Gastrocnemius medialis (tissue), 4 donors: Measurements from ENCODE around the gene KCNG1. TPM values are rescaled to one million over a fixed set of nuclear protein-coding genes. Genes with fewer than 3 reads are reported as not detected.

Experiments
- ATAC-seq, 2 donors: fragments of 150-250 bp; one replicate each; pipeline ENCODE4 v1.9.1; 2016
- DNase-seq, 2 donors: peaks; one replicate each; pipeline ENCODE4 v3.0.0-alpha.2; 2019
- H3K27ac ChIP-seq, 4 donors: fragments of 200-600 bp; sonication (generic); 1 replicate in 1 of 4; 2 replicates in 3 of 4; pipeline ENCODE4 v1.5.1; 2016 to 2018; ENCODE audit warnings: mild to moderate bottlenecking in 2 of 4, moderate library complexity in 1 of 4
- H3K27me3 ChIP-seq, 3 donors: fragments of 200-600 bp; sonication (generic) in 2 of 3; 1 replicate in 1 of 3; 2 replicates in 2 of 3; pipeline versions ENCODE4 v1.5.1 to v1.6.0; 2016 to 2019; ENCODE audit warnings: mild to moderate bottlenecking in 1 of 3, moderate library complexity in 1 of 3
- H3K36me3 ChIP-seq, 2 donors: fragments of 200-600 bp; sonication (generic) in 1 of 2; one replicate each; pipeline ENCODE4 v1.5.1; 2017 to 2018
- H3K4me1 ChIP-seq, 2 donors: fragments of 200-600 bp; sonication (generic) in 1 of 2; one replicate each; pipeline ENCODE4 v1.5.1; 2016 to 2017; ENCODE audit warnings: mild to moderate bottlenecking in 2 of 2
- H3K4me3 ChIP-seq, 4 donors: fragments of 200-600 bp; sonication (generic) in 3 of 4; 1 replicate in 1 of 4; 2 replicates in 3 of 4; pipeline ENCODE4 v1.5.1; 2016 to 2019; ENCODE audit warnings: mild to moderate bottlenecking in 2 of 4
- H3K9me3 ChIP-seq, 3 donors: fragments of 200-600 bp; sonication (generic) in 2 of 3; 1 replicate in 1 of 3; 2 replicates in 2 of 3; pipeline ENCODE4 v1.5.1; 2016 to 2019
- POLR2A ChIP-seq, 2 donors: fragments of 450-650 bp; IDR thresholded peaks; one replicate each; pipeline ENCODE4 v1.6.1; 2017; ENCODE audit warnings: antibody characterized with exemption in 2 of 2, mild to moderate bottlenecking in 2 of 2, moderate library complexity in 2 of 2
- in situ Hi-C, 4 donors: fragments of 200-750 bp; cut with MboI; loops; one replicate each; pipeline versions ENCODE4 v1.15.0 to v1.8.0; 2017; ENCODE audit warnings: low sequenced_read_pairs in 4 of 4
- intact Hi-C: fragments of 100-400 bp; cut with DNase I; formaldehyde crosslinking; loops from one replicate; pipeline ENCODE4 v1.15.1; 2023; ENCODE audit warnings: low total_unique reads
- total RNA-seq, 4 donors: library from RNA; depleted of rRNA; stranded (reverse); fragments of >200 nt; gene quantifications; one replicate each; pipeline versions ENCODE4 v1.1.0 to v1.2.3, GENCODE V29; 2016
- TF ChIP-seq, protein P1 (sequence below), 5 experiments: fragments of 450-650 bp in 3 of 5; fragments of 200-600 bp in 2 of 5; sonication (generic) in 2 of 5; IDR thresholded peaks in 4 of 5; conservative IDR thresholded peaks in 1 of 5; 1 replicate in 4 of 5; 2 replicates in 1 of 5; pipeline ENCODE4 v1.5.1; 2016 to 2019; ENCODE audit warnings: antibody characterized with exemption in 5 of 5, mild to moderate bottlenecking in 3 of 5, moderate library complexity in 3 of 5

The KCNG1 gene
- total RNA-seq, 4 donors from 2014 or later: not detected

DNA sequence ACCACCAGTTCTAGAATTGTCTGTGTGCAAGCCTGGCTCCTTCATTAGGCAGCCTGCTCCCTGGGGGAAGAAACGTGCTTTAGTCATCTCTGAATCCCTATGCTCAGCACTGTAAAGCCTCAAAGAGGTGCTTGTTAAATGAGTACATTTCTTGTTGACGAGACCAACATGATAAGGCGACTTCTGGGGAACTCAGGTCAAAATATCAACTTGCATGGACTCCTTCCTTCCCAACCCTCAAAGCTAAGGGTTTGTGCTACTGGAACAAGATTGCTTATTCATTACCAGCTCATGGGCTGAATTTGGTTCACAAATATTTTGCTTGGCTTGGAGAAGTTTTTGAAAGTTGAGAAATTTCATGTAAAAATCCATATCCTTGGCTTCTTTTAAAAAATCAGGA, 10.6 kb downstream of the KCNG1 start:
- in situ Hi-C loops: no loop called here
- H3K27me3 ChIP-seq: peaks cover 0 to 15% (median 5%) of the 10 kb centered on the region in 3 donors
- H3K27ac ChIP-seq: no peak overlapping the region

DNA sequence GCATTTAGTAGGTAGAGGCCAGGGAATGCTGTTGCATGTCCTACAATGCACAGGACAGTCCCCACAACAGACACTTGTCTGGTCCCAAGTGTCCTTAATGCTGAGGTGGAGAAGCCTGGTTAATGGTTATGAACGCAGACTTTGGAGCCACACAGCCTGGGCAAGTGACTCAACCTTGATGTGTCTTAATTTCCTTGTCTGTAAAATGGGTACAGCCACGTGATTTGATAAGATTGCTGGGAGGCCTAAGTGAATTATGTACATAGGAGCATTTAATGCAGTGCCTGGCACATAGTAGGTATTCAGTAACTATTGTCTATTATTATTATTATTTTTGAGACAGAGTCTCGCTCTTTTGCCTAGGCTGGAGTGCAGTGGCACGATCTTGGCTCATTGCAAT, 11.4 kb downstream of the KCNG1 start:
- no peak for DNase-seq
- intact Hi-C loops (no loop called here), in situ Hi-C loops (no loop called here)
- TF ChIP-seq, protein P1, sequence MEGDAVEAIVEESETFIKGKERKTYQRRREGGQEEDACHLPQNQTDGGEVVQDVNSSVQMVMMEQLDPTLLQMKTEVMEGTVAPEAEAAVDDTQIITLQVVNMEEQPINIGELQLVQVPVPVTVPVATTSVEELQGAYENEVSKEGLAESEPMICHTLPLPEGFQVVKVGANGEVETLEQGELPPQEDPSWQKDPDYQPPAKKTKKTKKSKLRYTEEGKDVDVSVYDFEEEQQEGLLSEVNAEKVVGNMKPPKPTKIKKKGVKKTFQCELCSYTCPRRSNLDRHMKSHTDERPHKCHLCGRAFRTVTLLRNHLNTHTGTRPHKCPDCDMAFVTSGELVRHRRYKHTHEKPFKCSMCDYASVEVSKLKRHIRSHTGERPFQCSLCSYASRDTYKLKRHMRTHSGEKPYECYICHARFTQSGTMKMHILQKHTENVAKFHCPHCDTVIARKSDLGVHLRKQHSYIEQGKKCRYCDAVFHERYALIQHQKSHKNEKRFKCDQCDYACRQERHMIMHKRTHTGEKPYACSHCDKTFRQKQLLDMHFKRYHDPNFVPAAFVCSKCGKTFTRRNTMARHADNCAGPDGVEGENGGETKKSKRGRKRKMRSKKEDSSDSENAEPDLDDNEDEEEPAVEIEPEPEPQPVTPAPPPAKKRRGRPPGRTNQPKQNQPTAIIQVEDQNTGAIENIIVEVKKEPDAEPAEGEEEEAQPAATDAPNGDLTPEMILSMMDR (IDR thresholded peaks at IDR 0.05 in 4 of 5, conservative IDR thresholded peaks at IDR 0.05 in 1 of 5): no peak
- no peak for TF ChIP-seq POLR2A (IDR thresholded peaks at IDR 0.05)
- Histone ChIP-seq H3K27ac (no peak overlapping the region), H3K9me3 (no peaks in the 10 kb centered on the region), H3K4me1 (no peaks in the 10 kb centered on the region), H3K27me3 (peaks cover 0 to 15% (median 5%) of the 10 kb centered on the region in 3 donors), H3K4me3 (no peak overlapping the region), H3K36me3 (no peaks in the 10 kb centered on the region)
- no peak for ATAC-seq

More for the DNA sequence above, 10.6 kb downstream of the KCNG1 start:
- no peak for TF ChIP-seq POLR2A (IDR thresholded peaks at IDR 0.05)
- TF ChIP-seq, protein P1 (IDR thresholded peaks at IDR 0.05 in 4 of 5, conservative IDR thresholded peaks at IDR 0.05 in 1 of 5): no peak
- Histone ChIP-seq H3K36me3 (no peaks in the 10 kb centered on the region), H3K4me1 (no peaks in the 10 kb centered on the region), H3K9me3 (no peaks in the 10 kb centered on the region), H3K4me3 (no peak overlapping the region)
- ATAC-seq: no peak
- no peak for DNase-seq
- intact Hi-C loops: no loop called here

DNA sequence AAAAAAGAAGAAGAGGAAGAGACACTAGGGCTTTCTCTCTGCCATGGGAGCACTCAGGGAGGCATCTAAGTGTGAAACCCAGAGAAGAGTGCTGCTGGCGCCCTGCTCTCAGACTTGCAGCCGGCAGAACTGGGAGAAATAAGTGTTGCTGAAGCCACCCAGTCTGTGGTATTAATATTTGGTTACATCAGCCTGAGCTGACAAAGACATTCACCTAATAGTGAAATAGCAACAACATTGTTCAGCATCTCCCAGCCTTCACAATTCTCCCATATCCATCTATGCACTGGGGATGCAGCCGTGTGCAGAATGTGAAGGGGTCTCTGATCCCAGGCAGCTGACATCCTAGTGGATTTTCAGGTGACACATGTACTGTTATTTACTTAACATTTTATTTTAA, 12.0 kb downstream of the KCNG1 start:
- intact Hi-C loops: no loop called here
- Histone ChIP-seq H3K4me3 (no peak overlapping the region), H3K27ac (no peak overlapping the region), H3K4me1 (no peaks in the 10 kb centered on the region), H3K9me3 (no peaks in the 10 kb centered on the region), H3K36me3 (no peaks in the 10 kb centered on the region), H3K27me3 (peaks cover 0 to 15% (median 5%) of the 10 kb centered on the region in 3 donors)
- DNase-seq (no peak), ATAC-seq (no peak)
- in situ Hi-C loops: no loop called here
- TF ChIP-seq POLR2A (IDR thresholded peaks at IDR 0.05): no peak
- TF ChIP-seq, protein P1 (IDR thresholded peaks at IDR 0.05 in 4 of 5, conservative IDR thresholded peaks at IDR 0.05 in 1 of 5): no peak

DNA sequence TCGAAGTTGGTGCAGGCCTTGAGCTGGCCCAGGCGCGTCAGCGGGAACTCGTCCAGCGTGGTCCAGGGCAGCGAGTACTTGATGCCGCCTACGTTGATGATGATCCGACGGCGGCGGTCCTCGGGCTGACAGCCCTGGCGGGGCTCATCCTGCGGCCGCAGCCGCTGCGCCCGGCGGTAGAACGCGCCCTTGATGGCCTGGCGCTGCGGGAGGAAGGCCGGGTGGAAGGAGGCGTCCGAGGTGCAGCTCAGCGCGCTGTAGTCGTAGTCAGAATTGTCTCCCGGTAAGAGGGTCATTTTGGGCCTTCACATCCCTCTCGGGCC, 12.9 kb downstream of the KCNG1 start:
- Histone ChIP-seq H3K27ac (no peak overlapping the region), H3K4me1 (no peaks in the 10 kb centered on the region), H3K36me3 (no peaks in the 10 kb centered on the region), H3K27me3 (peaks cover 0 to 15% (median 5%) of the 10 kb centered on the region in 3 donors), H3K4me3 (no peak overlapping the region), H3K9me3 (no peaks in the 10 kb centered on the region)
- in situ Hi-C loops: no loop called here
- DNase-seq (no peak), ATAC-seq (no peak)
- intact Hi-C loops: no loop called here
- TF ChIP-seq POLR2A (IDR thresholded peaks at IDR 0.05): no peak
- TF ChIP-seq, protein P1 (IDR thresholded peaks at IDR 0.05 in 4 of 5, conservative IDR thresholded peaks at IDR 0.05 in 1 of 5): no peak

DNA sequence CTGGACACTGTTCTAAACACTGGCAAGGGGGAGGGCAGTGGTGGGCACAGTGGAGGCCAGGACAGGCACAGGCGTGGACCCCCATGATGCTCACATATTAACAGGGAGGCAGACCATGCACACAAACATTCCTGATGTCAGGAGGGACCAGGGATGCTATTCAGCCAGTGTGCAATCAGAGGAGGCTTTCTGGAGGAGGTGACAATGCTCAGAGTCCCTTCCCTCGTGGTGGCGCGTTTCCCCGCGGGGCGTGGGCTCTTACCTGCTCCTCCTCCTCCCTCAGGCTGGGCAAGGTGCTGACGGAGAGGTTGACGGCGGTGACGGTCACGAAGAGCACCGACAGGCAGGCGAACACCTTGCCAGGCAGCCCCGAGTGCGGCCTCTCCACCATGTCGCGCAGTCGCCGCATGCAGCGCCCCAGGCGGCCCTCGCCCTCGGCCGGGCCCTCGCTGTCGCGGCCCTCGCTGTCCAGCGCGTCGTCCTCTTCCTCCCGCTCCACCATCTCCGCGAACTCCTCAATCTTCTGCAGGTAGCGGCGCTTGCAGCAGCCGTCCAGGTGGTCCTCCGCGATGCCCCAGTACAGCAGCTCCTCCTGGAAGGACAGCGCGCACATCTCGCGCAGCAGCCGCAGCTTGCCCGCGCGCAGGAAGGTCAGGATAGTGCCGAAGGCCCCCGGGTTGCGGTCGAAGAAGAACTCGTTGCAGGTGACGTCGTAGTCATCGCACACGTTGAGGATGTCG, 13.4 kb downstream of the KCNG1 start:
- intact Hi-C loops (no loop called here), in situ Hi-C loops (no loop called here)
- Histone ChIP-seq H3K27ac (no peak overlapping the region), H3K4me3 (no peak overlapping the region), H3K36me3 (no peaks in the 10 kb centered on the region), H3K4me1 (no peaks in the 10 kb centered on the region), H3K9me3 (no peaks in the 10 kb centered on the region), H3K27me3 (peaks cover 0 to 15% (median 0%) of the 10 kb centered on the region in 3 donors)
- no peak for ATAC-seq
- TF ChIP-seq, protein P1 (IDR thresholded peaks at IDR 0.05 in 4 of 5, conservative IDR thresholded peaks at IDR 0.05 in 1 of 5): no peak
- no peak for TF ChIP-seq POLR2A (IDR thresholded peaks at IDR 0.05)
- DNase-seq: no peak
